PC-3 (cell line): ENCODE data around the gene THOC6. TPM values are rescaled to one million over a fixed set of nuclear protein-coding genes. Genes with fewer than 3 reads are reported as not detected.

Experiments
- ATAC-seq: fragments of 200-7000 bp; cut with Tn5 transposase; 2 replicates; pipeline ENCODE4 v1.9.1; 2020; ENCODE audit warnings: mild to moderate bottlenecking, moderate library complexity
- BruUV-seq: library from RNA; stranded (reverse); fragments of 400-500 nt; replicated peaks from 2 replicates; lab custom pipeline; 2021; lab: Mats Ljungman, UMichigan
- CTCF ChIA-PET: fragments of 300-600 bp; sonication (Branson Sonifier 250); formaldehyde crosslinking; loops from one replicate; lab custom pipeline; 2022; ENCODE audit warnings: antibody characterized with exemption; lab: Charles Lee
- POLR2A ChIA-PET: fragments of 300-600 bp; sonication (Branson Sonifier 250); formaldehyde crosslinking; loops from one replicate; lab custom pipeline; 2022; ENCODE audit warnings: antibody characterized with exemption; ENCODE audit not compliant: unreplicated experiment; lab: Charles Lee
- DNase-seq: peaks from one replicate; pipeline ENCODE4 v3.0.0-alpha.2; 2015
- H2AFZ ChIP-seq: fragments of 300-600 bp; sonication (generic); 2 replicates; pipeline ENCODE4 v1.6.0; 2016; ENCODE audit warnings: antibody characterized with exemption, low read length
- H3F3A ChIP-seq: fragments of 300-600 bp; sonication (generic); one replicate; pipeline ENCODE4 v1.6.0; 2017; ENCODE audit warnings: antibody characterized with exemption, low read length, control low read depth, mild to moderate bottlenecking; ENCODE audit not compliant: unreplicated experiment
- H3K27ac ChIP-seq: fragments of 300-600 bp; sonication (generic); 2 replicates; pipeline ENCODE4 v1.5.1; 2016; ENCODE audit warnings: mild to moderate bottlenecking, low read length
- H3K27me3 ChIP-seq: fragments of 300-600 bp; sonication (generic); 2 replicates; pipeline ENCODE4 v1.6.1; 2016; ENCODE audit warnings: low read length, mixed read lengths
- H3K36me3 ChIP-seq: fragments of 300-600 bp; sonication (generic); 2 replicates; pipeline ENCODE4 v1.6.1; 2016; ENCODE audit warnings: low read depth, mixed run types, low read length, mixed read lengths
- H3K4me1 ChIP-seq: fragments of 300-600 bp; sonication (generic); 2 replicates; pipeline ENCODE4 v1.5.1; 2016; ENCODE audit warnings: low read length; ENCODE audit not compliant: insufficient read depth
- H3K4me2 ChIP-seq: fragments of 300-600 bp; sonication (generic); 2 replicates; pipeline ENCODE4 v1.6.0; 2016; ENCODE audit warnings: low read length
- H3K4me3 ChIP-seq: fragments of 300-600 bp; sonication (generic); 2 replicates; pipeline ENCODE4 v1.5.1; 2016; ENCODE audit warnings: mild to moderate bottlenecking, low read length, mixed read lengths
- H3K79me2 ChIP-seq: fragments of 300-600 bp; sonication (generic); 2 replicates; pipeline ENCODE4 v1.6.1; 2017; ENCODE audit warnings: low read length, mixed read lengths
- H3K9ac ChIP-seq: fragments of 300-600 bp; sonication (generic); 2 replicates; pipeline ENCODE4 v1.6.0; 2016; ENCODE audit warnings: mild to moderate bottlenecking, low read length
- H3K9me2 ChIP-seq: fragments of 300-600 bp; sonication (generic); replicated peaks from 2 replicates; pipeline ENCODE4 v1.6.1; 2016; ENCODE audit warnings: mixed run types, low read length, mixed read lengths
- H3K9me3 ChIP-seq: fragments of 300-600 bp; sonication (generic); 2 replicates; pipeline ENCODE4 v1.6.1; 2016; ENCODE audit warnings: low read length, mixed read lengths
- H4K20me1 ChIP-seq: fragments of 300-600 bp; sonication (generic); 2 replicates; pipeline ENCODE4 v1.6.1; 2016; ENCODE audit warnings: low read length, mixed read lengths
- EZH2 ChIP-seq: fragments of 300-600 bp; sonication (generic); IDR thresholded peaks from one replicate; pipeline ENCODE4 v1.6.1; 2017; ENCODE audit warnings: antibody characterized with exemption, mild to moderate bottlenecking, low read length; ENCODE audit not compliant: unreplicated experiment
- EZH2phosphoT487 ChIP-seq: fragments of 300-600 bp; sonication (generic); IDR thresholded peaks from 2 replicates; pipeline ENCODE4 v1.6.1; 2018; ENCODE audit warnings: mild to moderate bottlenecking, antibody characterized with exemption, low read length, borderline replicate concordance
- intact Hi-C: fragments of 100-400 bp; cut with micrococcal nuclease; formaldehyde crosslinking; loops from 2 replicates; pipeline ENCODE4 v1.9.0; 2023
- total RNA-seq: library from RNA; depleted of rRNA; stranded (reverse); fragments of >200 nt; gene quantifications from 2 replicates; pipeline ENCODE4 v1.2.3, GENCODE V29; 2014
- TF ChIP-seq, protein P1 (sequence below): fragments of 300-600 bp; sonication (generic); conservative IDR thresholded peaks from 2 replicates; pipeline ENCODE4 v1.5.1; 2017; ENCODE audit warnings: antibody characterized with exemption, low read depth, mild to moderate bottlenecking, low read length

THOC6 gene
- total RNA-seq, 1 experiment from 2014 or later, result 40.3 TPM

DNA sequence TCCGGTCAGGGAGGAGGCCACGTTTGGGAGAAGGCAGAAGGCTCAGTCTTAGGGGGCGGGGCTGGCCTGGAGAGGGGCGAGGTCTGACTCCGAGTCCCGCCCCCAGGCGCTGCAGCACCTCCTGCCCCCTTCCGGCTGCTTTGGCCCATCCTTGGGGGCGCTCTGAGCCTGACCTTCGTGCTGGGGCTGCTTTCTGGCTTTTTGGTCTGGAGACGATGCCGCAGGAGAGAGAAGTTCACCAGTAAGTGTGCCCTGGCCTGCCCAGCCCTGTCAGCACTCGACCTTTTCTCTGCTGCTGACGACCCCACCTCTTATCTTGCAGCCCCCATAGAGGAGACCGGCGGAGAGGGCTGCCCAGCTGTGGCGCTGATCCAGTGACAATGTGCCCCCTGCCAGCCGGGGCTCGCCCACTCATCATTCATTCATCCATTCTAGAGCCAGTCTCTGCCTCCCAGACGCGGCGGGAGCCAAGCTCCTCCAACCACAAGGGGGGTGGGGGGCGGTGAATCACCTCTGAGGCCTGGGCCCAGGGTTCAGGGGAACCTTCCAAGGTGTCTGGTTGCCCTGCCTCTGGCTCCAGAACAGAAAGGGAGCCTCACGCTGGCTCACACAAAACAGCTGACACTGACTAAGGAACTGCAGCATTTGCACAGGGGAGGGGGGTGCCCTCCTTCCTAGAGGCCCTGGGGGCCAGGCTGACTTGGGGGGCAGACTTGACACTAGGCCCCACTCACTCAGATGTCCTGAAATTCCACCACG is 2.2 kb upstream of the THOC6 start:
- peaks cover 18% of the 10 kb centered on the region for H3K4me1 ChIP-seq
- intact Hi-C loops, result no loop called here
- no peaks in the 10 kb centered on the region for H3F3A ChIP-seq
- CTCF ChIA-PET, result interaction anchor here (1.8 kb wide), 1 partner anchor 11 kb away, joined by 6 read pairs; no protein-coding TSS in a partner anchor
- ATAC-seq, result peak; percentile 17
- BruUV-seq, result TSS peak; percentile 49
- H3K79me2 ChIP-seq, result peaks cover 12% of the 10 kb centered on the region
- H3K36me3 ChIP-seq, result peaks cover 10% of the 10 kb centered on the region
- POLR2A ChIA-PET, result interaction anchor here (0.5 to 1.7 kb wide), 5 partner anchors 11 to 63 kb away, joined by 3 to 18 read pairs (median 6); no protein-coding TSS in a partner anchor
- no peaks in the 10 kb centered on the region for H3K9me2 ChIP-seq
- no peaks in the 10 kb centered on the region for H3K27me3 ChIP-seq
- H4K20me1 ChIP-seq, result no peaks in the 10 kb centered on the region
- H3K9ac ChIP-seq, result peak overlapping the region; percentile 91
- TF ChIP-seq, protein P1, sequence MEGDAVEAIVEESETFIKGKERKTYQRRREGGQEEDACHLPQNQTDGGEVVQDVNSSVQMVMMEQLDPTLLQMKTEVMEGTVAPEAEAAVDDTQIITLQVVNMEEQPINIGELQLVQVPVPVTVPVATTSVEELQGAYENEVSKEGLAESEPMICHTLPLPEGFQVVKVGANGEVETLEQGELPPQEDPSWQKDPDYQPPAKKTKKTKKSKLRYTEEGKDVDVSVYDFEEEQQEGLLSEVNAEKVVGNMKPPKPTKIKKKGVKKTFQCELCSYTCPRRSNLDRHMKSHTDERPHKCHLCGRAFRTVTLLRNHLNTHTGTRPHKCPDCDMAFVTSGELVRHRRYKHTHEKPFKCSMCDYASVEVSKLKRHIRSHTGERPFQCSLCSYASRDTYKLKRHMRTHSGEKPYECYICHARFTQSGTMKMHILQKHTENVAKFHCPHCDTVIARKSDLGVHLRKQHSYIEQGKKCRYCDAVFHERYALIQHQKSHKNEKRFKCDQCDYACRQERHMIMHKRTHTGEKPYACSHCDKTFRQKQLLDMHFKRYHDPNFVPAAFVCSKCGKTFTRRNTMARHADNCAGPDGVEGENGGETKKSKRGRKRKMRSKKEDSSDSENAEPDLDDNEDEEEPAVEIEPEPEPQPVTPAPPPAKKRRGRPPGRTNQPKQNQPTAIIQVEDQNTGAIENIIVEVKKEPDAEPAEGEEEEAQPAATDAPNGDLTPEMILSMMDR, result no peak; the same call in 1 of the 2 replicates
- TF ChIP-seq EZH2phosphoT487, result peak; percentile 39; the same call in 1 of the 2 replicates
- H3K9me3 ChIP-seq, result no peaks in the 10 kb centered on the region
- H3K4me2 ChIP-seq, result peak overlapping the region; percentile 99
- peak overlapping the region; percentile 94 for H3K4me3 ChIP-seq
- peak overlapping the region; percentile 100 for H3K27ac ChIP-seq
- DNase-seq, result peak; percentile 90
- H2AFZ ChIP-seq, result no peak overlapping the region

DNA sequence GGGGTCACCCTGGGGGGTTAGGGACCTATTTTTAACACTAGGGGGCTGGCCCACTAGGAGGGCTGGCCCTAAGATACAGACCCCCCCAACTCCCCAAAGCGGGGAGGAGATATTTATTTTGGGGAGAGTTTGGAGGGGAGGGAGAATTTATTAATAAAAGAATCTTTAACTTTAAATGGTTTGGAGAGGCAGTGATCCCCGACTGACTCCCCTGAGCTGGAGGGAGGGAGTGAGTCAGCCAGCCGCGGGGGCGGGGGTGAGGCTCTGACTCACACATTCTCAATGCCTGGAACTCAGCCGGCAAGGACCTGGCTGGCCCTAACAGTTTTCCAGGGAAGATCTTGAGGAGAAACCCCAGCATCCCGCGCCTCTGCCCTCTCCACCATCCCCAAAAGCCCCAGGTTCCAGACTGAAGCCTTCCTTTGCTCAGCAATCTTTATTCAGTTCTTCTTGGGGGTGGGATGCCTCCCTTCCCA is 1.6 kb upstream of the THOC6 start:
- ChIA-PET CTCF (interaction anchor here (1.8 kb wide), 1 partner anchor 12 kb away, joined by 6 read pairs; no protein-coding TSS in a partner anchor), POLR2A (interaction anchor here (0.5 to 0.8 kb wide), 3 partner anchors 12 to 63 kb away, joined by 3 to 6 read pairs (median 3); no protein-coding TSS in a partner anchor)
- DNase-seq, result peak; percentile 89
- H3K27ac ChIP-seq, result peak overlapping the region; percentile 100
- H3K9me2 ChIP-seq, result no peaks in the 10 kb centered on the region
- peak overlapping the region; percentile 94 for H3K4me3 ChIP-seq
- no peaks in the 10 kb centered on the region for H3K9me3 ChIP-seq
- ATAC-seq, result peak; percentile 6
- H4K20me1 ChIP-seq, result no peaks in the 10 kb centered on the region
- TSS peak; percentile 55 for BruUV-seq
- H3K4me2 ChIP-seq, result peak overlapping the region; percentile 99
- peaks cover 18% of the 10 kb centered on the region for H3K4me1 ChIP-seq
- TF ChIP-seq, protein P1, result no peak
- TF ChIP-seq EZH2phosphoT487 (0 out of 2 replicates have a peak, but pooled peaks have one; percentile 1), EZH2 (no peak)
- H3K79me2 ChIP-seq, result peaks cover 12% of the 10 kb centered on the region
- peaks cover 10% of the 10 kb centered on the region for H3K36me3 ChIP-seq
- H3F3A ChIP-seq, result no peaks in the 10 kb centered on the region
- H2AFZ ChIP-seq, result no peak overlapping the region
- H3K9ac ChIP-seq, result peak overlapping the region; percentile 91
- intact Hi-C loops, result no loop called here
- no peaks in the 10 kb centered on the region for H3K27me3 ChIP-seq
